SJSA1 (cell line): ENCODE data around the gene POU6F1. TPM values are rescaled to one million over a fixed set of nuclear protein-coding genes. Genes with fewer than 3 reads are reported as not detected.
"Not testable (repeated sequence)": the region's sequence is repeated elsewhere in the genome, so short reads cannot be mapped to it uniquely, and the experiment has no call there.

Source experiments
- DNase-seq, 2 experiments: peaks; one replicate each; pipeline ENCODE4 v3.0.0-alpha.2; 2015 to 2020; ENCODE audit warnings: low spot score in 2 of 2, low read depth in 1 of 2
- H3K27ac ChIP-seq: fragments of 250-450 bp; sonication (Bioruptor Pico); 2 replicates; pipeline ENCODE4 v1.5.1; 2020; ENCODE audit warnings: mild to moderate bottlenecking, moderate library complexity
- H3K27me3 ChIP-seq: fragments of 250-450 bp; sonication (Bioruptor Pico); replicated peaks from 2 replicates; pipeline ENCODE4 v1.5.1; 2020; ENCODE audit warnings: mild to moderate bottlenecking, moderate library complexity
- H3K36me3 ChIP-seq: fragments of 250-450 bp; sonication (Bioruptor Pico); 2 replicates; pipeline ENCODE4 v1.5.1; 2020; ENCODE audit warnings: mild to moderate bottlenecking
- H3K4me1 ChIP-seq: fragments of 250-450 bp; sonication (Bioruptor Pico); replicated peaks from 2 replicates; pipeline ENCODE4 v1.6.1; 2021; ENCODE audit warnings: mild to moderate bottlenecking
- H3K4me3 ChIP-seq: fragments of 250-450 bp; sonication (Bioruptor Pico); 2 replicates; pipeline ENCODE4 v1.5.1; 2020; ENCODE audit warnings: mild to moderate bottlenecking
- H3K9me3 ChIP-seq: fragments of 250-450 bp; sonication (Bioruptor Pico); replicated peaks from 2 replicates; pipeline ENCODE4 v1.5.1; 2020; ENCODE audit warnings: mild to moderate bottlenecking
- total RNA-seq: library from RNA; depleted of rRNA; stranded (reverse); fragments of >200 nt; shearing (Covaris generic); gene quantifications from 2 replicates; pipeline ENCODE4 v1.2.3, GENCODE V29; 2014

The POU6F1 gene
- total RNA-seq, 1 experiment from 2014 or later: 1.2 TPM

DNA sequence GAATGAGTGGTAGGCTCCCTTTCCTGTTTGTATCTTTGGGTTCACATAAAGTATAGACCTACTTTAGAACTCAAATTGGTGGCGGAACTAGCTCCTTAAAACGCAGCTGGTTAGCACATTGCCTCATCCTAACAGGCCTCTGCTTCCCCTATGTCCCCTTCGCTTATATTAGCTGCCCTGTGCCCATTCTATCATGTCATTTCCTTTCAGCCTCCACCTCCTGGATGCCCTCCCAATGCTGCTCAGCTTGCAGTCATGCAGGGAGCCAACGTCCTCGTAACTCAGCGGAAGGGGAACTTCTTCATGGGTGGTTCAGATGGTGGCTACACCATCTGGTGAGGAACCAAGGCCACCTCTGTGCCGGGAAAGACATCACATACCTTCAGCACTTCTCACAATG lies 24.3 kb upstream of the POU6F1 start:
- Histone ChIP-seq H3K27ac (no peak overlapping the region), H3K27me3 (no peaks in the 10 kb centered on the region), H3K9me3 (no peaks in the 10 kb centered on the region; the same call in 1 of the 2 replicates), H3K4me3 (no peak overlapping the region), H3K4me1 (peaks cover 35% of the 10 kb centered on the region), H3K36me3 (peaks cover 78% of the 10 kb centered on the region)
- DNase-seq: no peak

DNA sequence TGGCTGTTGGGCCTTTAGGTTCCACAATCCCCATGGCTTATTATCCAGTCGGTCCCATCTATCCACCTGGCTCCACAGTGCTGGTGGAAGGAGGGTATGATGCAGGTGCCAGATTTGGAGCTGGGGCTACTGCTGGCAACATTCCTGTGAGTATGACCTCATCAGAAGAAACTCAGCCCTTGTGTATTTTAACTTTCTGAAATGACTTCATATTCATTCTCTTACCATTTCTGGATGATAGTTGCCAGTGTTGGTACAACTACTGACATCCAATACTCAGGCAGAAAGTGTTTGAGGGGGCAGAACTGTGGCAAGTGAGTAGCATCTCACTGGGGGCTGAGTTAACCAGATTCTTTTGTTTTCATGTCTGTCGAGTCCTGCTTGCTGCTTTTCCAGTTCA lies 23.1 kb upstream of the POU6F1 start:
- no peak for DNase-seq
- Histone ChIP-seq H3K9me3 (no peaks in the 10 kb centered on the region; the same call in 1 of the 2 replicates), H3K36me3 (peaks cover 67% of the 10 kb centered on the region)

DNA sequence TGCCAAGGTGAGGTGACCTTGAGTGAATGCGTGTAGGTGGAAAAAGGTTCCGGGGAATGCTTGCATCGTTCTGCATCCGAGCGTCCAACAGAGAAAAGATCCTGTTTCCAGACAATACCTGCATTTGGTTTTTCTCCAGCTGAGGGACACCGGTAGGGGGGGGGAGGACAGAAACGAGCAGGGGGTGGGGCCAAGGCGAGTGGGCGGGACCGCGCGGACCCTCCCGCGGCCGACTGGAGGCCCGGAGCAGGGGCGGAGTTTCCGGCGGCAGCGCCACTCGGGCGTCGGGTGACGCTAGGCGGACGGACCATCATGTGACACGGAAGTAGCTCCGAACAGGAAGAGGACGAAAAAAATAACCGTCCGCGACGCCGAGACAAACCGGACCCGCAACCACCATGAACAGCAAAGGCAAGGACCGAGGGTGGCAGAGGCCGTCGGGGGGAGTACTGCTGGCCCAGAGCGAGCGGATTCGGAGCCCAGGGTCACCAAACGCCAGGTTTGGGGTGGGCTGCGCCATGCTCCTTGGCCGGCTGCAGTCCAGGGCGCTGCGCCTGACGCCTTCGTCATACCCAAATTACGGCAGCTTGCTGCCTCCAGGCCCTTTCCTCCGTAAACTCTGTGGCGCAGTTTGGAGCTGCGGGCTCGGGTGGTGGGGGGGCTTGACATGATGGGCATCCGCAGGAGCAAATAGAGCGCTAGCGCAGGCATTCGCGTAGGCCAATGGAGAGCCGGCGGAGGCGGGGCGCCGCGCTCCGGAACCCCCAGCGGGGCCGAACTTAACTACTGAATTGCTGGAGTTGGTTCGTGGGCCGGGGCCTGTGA lies 20.9 kb upstream of the POU6F1 start, which contains the start of gene DAZAP2:
DAZAP2 (plus strand) TSS at position 317 of the 825 bp plus-strand sequence; CDS start at position 399, 82 bp downstream.
- H3K36me3 ChIP-seq: peaks cover 47% of the 10 kb centered on the region
- peaks cover 23% of the 10 kb centered on the region for H3K4me1 ChIP-seq
- no peaks in the 10 kb centered on the region; the same call in 1 of the 2 replicates for H3K9me3 ChIP-seq
- peak within 1 kb of the TSS; percentile 100 for H3K27ac ChIP-seq
- peak within 1 kb of the TSS; percentile 98 for H3K4me3 ChIP-seq
- no peaks in the 10 kb centered on the region for H3K27me3 ChIP-seq
- DNase-seq: peak; percentile 86 to 96

More for the DNA sequence above, 23.1 kb upstream of the POU6F1 start:
- Histone ChIP-seq H3K4me1 (peaks cover 25% of the 10 kb centered on the region), H3K27me3 (no peaks in the 10 kb centered on the region), H3K4me3 (no peak overlapping the region), H3K27ac (no peak overlapping the region)

DNA sequence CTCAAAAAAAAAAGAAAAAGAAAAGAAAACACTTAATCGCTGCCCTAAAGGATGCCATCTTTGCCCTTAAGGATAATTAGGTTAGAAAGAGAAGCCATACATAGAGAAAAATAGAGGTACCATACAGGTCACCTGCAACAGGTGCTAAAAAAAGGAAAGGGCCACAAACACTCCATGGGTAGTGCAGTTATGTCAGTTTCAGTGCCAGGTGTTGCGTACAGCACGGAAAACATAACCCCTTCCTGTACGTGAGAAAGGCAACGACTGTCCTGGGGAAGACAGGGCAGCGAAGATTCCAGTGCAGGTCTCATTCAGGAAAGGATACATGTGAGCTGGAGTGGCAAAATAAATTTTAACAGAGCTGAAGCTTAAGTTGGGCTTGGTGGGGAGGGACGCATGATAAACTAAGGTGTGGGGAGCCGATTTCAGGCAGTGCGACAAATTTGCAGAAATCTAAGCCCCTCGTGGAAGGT lies 20.2 kb upstream of the POU6F1 start:
- H3K36me3 ChIP-seq: peaks cover 40% of the 10 kb centered on the region
- peak in 1 of 2 experiments; percentile 31 for DNase-seq

DNA sequence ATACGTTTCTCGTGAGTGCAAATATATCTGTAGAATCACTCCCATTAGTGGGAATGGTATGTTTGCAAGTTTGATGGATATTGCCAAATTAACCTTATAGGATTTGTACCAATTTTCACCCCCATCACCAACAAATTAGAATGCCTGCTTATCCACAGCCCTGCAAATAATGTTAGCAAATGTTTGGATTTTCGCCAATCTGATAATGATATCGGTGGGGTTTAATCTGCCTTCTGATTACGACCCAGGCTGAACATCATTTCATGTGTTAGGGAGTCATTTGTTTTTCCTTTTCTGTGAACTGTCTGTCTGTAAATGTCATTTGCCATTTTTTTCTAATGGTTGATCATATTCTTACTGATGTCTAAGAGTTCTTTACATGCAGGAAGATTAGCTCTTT lies 16.7 kb upstream of the POU6F1 start:
- DNase-seq: no peak
- H3K9me3 ChIP-seq: no peaks in the 10 kb centered on the region; the same call in 1 of the 2 replicates
- H3K27ac ChIP-seq: no peak overlapping the region
- peaks cover 4% of the 10 kb centered on the region for H3K4me1 ChIP-seq
- H3K4me3 ChIP-seq: no peak overlapping the region
- peaks cover 7% of the 10 kb centered on the region for H3K36me3 ChIP-seq
- no peaks in the 10 kb centered on the region for H3K27me3 ChIP-seq

More for the DNA sequence above, 20.2 kb upstream of the POU6F1 start:
- Histone ChIP-seq H3K27me3 (no peaks in the 10 kb centered on the region), H3K9me3 (no peaks in the 10 kb centered on the region; the same call in 1 of the 2 replicates), H3K4me1 (peaks cover 23% of the 10 kb centered on the region), H3K27ac (no peak overlapping the region), H3K4me3 (peak overlapping the region; percentile 98)

DNA sequence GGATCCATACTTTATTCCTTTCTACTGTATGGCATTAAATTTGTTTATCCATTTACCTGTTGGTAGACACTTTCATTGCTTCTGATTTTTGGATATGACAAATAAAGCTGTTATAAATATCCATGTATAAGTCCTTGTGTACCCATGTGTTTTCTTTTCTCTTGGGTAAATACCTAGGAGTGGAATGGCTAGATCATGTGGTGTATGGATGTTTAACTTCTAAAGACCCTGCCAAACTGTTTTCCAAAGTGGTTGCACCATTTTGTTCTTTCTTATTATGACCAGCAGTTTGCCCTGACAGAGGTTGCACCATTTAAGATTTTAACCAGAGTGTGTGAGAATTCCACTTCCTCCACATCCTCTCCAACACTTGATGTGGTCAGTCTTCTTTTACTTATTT lies 14.8 kb upstream of the POU6F1 start:
- Histone ChIP-seq H3K27me3 (no peaks in the 10 kb centered on the region), H3K4me1 (no peaks in the 10 kb centered on the region; the same call in 1 of the 2 replicates), H3K36me3 (no peaks in the 10 kb centered on the region), H3K9me3 (no peaks in the 10 kb centered on the region), H3K4me3 (no peak overlapping the region), H3K27ac (no peak overlapping the region)
- no peak for DNase-seq

DNA sequence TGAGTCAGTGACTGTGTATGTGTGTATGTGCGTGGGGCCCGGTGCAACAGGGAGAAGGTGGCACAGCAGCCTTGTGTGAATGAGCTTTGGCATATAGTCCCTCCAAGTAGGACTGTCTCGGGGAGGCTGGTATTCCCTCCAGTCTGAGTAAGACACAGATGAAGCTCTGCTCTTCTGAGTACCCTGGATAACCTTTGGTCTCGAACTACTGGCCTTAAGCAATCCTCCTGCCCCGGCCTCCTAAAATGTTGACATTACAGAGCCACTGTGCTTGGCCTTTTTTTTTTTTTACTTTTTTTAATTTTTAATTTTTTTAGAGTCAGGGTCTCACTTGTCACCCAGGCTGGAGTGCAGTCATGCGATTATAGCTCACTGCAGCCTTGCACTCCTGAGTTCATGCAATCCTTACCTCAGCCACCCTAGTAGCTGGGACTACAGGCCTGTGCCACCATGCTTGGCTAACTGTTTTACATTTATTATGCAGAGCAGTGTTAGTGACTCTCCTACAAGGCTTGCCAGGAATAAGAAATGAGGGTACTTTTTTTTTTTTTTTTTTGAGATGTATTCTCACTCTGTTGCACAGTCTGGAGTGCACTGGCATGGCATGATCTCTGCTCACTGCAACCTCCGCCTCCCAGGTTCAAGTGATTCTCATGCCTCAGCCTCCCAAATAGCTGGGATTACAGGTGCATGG lies 11.4 kb upstream of the POU6F1 start:
- no peak for DNase-seq
- no peak overlapping the region for H3K27ac ChIP-seq
- no peak overlapping the region for H3K4me3 ChIP-seq
- no peaks in the 10 kb centered on the region for H3K27me3 ChIP-seq
- H3K36me3 ChIP-seq: no peaks in the 10 kb centered on the region
- peaks cover 3% of the 10 kb centered on the region; the same call in 1 of the 2 replicates for H3K9me3 ChIP-seq
- H3K4me1 ChIP-seq: peaks cover 10% of the 10 kb centered on the region

DNA sequence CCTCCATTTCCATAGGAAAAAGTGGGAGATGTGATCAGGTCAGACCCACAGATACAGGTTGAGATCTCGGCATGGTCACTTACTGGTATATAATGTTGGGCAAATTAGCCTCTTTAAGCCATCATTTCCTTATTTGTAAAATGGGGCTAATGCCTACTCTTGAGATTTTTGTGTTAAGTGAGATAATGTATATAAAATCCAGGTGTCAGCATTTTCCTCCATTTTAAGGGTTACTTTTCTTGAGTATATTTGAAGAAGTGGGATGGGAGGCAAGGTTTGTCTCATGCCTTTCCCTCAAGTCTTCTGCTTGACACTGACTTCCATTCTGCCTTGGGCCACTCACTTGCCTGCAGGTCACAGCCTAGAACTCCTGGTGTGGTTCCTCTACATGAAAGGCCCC lies 10.1 kb upstream of the POU6F1 start:
- DNase-seq: no peak
- no peaks in the 10 kb centered on the region for H3K27me3 ChIP-seq
- H3K4me3 ChIP-seq: no peak overlapping the region
- H3K36me3 ChIP-seq: no peaks in the 10 kb centered on the region
- H3K27ac ChIP-seq: no peak overlapping the region
- H3K9me3 ChIP-seq: peaks cover 3% of the 10 kb centered on the region; the same call in 1 of the 2 replicates
- H3K4me1 ChIP-seq: peaks cover 10% of the 10 kb centered on the region

DNA sequence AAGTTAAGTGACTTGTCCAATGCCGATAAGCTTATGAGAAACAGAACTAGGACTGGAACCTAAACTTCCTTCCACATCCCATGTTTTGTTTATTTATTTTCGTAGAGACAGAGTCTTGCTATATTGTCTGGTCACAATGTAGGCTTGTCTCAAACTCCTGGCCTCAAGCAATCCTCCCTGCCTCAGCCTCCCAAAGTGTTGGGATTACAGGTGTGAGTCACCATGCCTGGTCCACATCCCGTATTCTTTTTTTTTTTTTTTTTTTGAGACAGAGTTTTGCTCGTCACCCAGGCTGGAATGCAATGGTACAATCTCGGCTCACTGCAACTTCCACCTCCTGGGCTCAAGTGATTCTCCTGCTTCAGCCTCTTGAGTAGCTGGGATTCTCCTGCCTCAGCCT lies 9.2 kb upstream of the POU6F1 start:
- H3K4me3 ChIP-seq, H3K36me3 ChIP-seq, H3K9me3 ChIP-seq, H3K27me3 ChIP-seq, H3K27ac ChIP-seq: not testable (repeated sequence)
- peaks cover 10% of the 10 kb centered on the region for H3K4me1 ChIP-seq
- DNase-seq: peak; percentile 39 to 58

DNA sequence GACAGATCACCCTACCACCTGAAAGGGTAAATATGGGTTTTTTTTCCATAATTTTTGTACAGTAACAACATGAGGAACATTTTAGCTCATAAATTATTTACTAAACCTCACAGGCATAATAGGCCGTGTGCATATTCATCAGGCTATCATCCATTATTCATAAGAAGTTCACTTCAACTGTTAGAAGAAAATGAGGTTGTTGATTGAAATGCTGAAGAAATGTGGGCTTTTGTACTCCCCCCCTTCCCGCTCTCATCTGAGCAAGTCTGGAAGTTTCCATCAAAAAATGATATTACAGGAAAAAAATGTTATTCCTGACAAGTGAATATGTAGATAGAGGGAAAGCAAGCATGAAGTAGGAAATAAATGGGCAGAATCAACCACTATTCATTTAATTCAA lies 7.9 kb upstream of the POU6F1 start:
- Histone ChIP-seq H3K36me3 (no peaks in the 10 kb centered on the region), H3K4me3 (no peak overlapping the region), H3K27ac (no peak overlapping the region), H3K27me3 (no peaks in the 10 kb centered on the region), H3K4me1 (peaks cover 10% of the 10 kb centered on the region), H3K9me3 (peaks cover 3% of the 10 kb centered on the region; the same call in 1 of the 2 replicates)
- DNase-seq: no peak

DNA sequence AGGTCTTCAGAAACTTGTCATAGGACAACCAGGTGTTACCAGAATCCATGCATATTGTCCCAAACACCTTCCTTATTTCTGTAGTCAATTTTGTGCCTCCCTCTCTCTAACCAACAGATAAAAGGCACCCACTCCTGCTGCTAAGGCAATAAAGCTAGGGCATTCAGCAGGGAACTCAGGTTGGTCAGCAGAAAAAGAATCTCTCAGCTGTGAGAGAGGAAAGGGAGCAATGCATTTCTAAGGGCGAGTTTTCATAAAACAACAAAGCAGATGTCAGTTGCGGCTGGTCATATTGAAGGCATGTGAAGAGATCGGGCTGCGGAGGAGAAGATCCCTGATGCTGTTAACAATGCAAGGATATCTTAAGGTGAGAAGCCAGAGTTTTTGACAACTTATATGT lies 7.4 kb upstream of the POU6F1 start:
- Histone ChIP-seq H3K27ac (no peak overlapping the region), H3K4me3 (no peak overlapping the region), H3K4me1 (peaks cover 10% of the 10 kb centered on the region), H3K27me3 (no peaks in the 10 kb centered on the region), H3K9me3 (peaks cover 3% of the 10 kb centered on the region; the same call in 1 of the 2 replicates), H3K36me3 (no peaks in the 10 kb centered on the region)
- DNase-seq: no peak

DNA sequence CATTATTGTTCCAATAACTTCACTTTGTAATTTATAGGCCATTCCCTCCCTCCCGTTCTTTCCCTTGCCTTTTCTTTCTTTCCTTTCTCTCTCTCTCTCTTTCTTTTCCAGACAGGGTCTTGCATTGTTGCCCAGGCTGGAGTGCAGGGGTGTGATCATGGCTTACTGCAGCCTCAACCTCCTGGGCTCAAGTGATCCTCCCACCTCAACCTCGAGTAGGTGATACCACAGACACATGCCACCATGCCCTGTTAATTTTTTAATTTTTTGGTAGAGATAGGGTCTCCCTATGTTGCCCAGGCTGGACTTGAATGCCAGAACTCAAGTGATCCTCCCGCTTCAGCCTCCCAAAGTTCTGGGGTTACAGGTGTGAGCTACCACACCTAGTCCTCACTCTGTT lies 6.8 kb upstream of the POU6F1 start:
- Histone ChIP-seq H3K9me3 (peaks cover 3% of the 10 kb centered on the region; the same call in 1 of the 2 replicates), H3K27me3 (no peaks in the 10 kb centered on the region), H3K27ac (no peak overlapping the region), H3K36me3 (no peaks in the 10 kb centered on the region), H3K4me1 (peaks cover 10% of the 10 kb centered on the region), H3K4me3 (no peak overlapping the region)
- no peak for DNase-seq

DNA sequence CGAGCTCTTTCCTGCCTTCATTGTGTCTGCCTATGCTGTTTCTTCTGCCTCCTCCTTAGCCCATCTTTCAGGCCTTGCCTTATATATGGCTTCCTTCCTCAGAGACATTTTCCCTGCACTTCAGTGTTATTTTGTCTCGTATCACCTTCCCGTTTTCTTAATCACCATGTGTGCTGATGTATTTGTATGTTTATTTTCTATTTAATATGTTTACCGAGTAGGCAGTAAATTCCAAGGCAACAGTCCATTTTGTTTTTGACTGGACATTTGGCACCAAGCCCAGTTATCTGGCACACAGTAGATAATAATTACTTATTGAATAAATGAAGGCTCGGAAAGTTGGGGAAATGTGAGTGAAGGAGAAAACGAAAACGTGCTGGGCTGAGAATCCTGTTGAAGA lies 4.6 kb upstream of the POU6F1 start:
- Histone ChIP-seq H3K4me3 (no peak overlapping the region), H3K27me3 (no peaks in the 10 kb centered on the region), H3K27ac (no peak overlapping the region), H3K4me1 (peaks cover 18% of the 10 kb centered on the region), H3K36me3 (no peaks in the 10 kb centered on the region), H3K9me3 (peaks cover 2% of the 10 kb centered on the region; the same call in 1 of the 2 replicates)
- no peak for DNase-seq

DNA sequence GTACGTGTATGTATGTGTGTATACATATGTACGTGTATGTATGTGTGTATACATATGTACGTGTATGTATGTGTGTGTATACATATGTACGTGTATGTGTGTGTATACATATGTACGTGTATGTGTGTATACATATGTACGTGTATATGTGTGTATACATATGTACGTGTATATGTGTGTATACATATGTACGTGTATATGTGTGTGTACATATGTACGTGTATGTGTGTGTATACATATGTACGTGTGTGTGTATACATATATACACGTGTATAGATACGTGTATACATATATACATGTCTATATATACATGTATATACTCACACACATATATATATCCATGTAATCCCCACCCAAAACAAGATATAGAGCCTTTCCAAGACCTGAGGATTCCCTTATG lies 2.0 kb upstream of the POU6F1 start:
- H3K4me1 ChIP-seq, H3K27me3 ChIP-seq, H3K27ac ChIP-seq, H3K9me3 ChIP-seq, H3K4me3 ChIP-seq, DNase-seq, H3K36me3 ChIP-seq: not testable (repeated sequence)
